Erythroblast (primary cell): ENCODE measurements around the gene ZXDC.

Experiments
- GATA1 ChIP-seq: IDR thresholded peaks from 2 replicates; pipeline ENCODE4 v1.6.1; 2011; ENCODE audit warnings: low read depth, mild to moderate bottlenecking, control low read depth, low read length, moderate library complexity
- POLR2A ChIP-seq: IDR thresholded peaks from 2 replicates; pipeline ENCODE4 v1.6.1; 2011; ENCODE audit warnings: mild to moderate bottlenecking, low read length

DNA sequence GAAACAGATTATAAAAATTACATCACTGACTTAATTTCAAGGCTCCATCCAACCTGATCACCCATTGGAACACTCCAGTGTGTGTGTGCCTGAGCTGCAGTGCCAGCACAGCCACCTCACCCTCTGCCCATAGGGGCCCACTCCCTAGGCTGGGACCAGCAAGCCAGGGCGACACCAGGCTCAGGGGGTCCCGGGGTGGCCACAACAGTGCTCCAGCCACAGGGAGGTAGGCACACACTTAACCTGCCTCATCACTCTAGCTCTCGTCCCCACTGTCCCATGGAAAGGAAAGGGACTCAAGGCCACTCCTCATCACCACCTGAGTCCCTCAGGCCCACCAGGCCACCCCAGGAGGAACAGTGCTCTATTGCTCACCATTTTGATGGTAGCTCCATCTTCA, 24.9 kb downstream of the ZXDC start:
- TF ChIP-seq POLR2A: no peak
- no peak for TF ChIP-seq GATA1
